SK-N-SH treated with all-trans-retinoic acid at 6 μM for 48 hours (cell line): ENCODE data around the gene ZDHHC19.

ENCODE experiments used
- ISL1 ChIP-seq: fragments of 250-450 bp; sonication (Bioruptor Pico); IDR thresholded peaks from 2 replicates; pipeline ENCODE4 v2.1.2; 2022; ENCODE audit warnings: mild to moderate bottlenecking, moderate library complexity
- TOX ChIP-seq: fragments of 250-450 bp; sonication (Bioruptor Pico); IDR thresholded peaks from 2 replicates; pipeline ENCODE4 v1.8.0; 2021; ENCODE audit warnings: mild to moderate bottlenecking, moderate library complexity, borderline replicate concordance
- ZFP3 ChIP-seq: fragments of 250-450 bp; sonication (Bioruptor Pico); IDR thresholded peaks from 2 replicates; pipeline ENCODE4 v1.5.0; 2020; ENCODE audit warnings: mild to moderate bottlenecking, moderate library complexity
- TF ChIP-seq, protein P1 (sequence below): fragments of 250-450 bp; sonication (Bioruptor Pico); IDR thresholded peaks from 2 replicates; pipeline ENCODE4 v1.5.1; 2020; ENCODE audit warnings: low read depth, mild to moderate bottlenecking, moderate library complexity

DNA sequence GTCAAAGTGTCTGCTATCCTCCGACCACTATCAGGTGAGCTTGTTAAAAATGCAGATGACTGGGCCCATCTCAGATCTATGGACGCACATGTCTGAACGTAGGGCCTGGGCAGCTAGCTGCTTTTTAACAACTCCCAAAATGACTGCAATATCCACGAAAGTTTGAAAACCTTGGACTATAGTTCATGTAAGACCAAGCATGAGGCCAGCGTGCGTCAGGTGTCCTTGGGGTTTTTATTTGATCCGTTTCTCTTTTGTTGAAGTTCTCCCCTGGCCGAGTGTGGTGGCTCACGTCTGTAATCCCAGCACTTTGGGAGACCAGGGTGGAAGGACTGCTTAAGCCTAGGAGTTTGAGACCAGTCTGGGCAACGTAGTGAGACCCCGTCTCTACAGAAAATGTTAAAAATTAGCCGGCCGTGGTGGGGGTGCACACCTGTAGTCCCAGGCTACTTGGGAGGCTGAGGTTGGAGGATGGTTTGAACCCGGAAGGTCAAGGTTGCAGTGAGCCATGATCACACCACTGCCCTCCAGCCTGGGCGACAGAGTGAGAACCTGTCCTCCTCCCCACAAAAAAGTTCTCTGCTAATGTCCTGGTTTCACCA is 14.7 kb upstream of the ZDHHC19 start:
- TF ChIP-seq, protein P1, sequence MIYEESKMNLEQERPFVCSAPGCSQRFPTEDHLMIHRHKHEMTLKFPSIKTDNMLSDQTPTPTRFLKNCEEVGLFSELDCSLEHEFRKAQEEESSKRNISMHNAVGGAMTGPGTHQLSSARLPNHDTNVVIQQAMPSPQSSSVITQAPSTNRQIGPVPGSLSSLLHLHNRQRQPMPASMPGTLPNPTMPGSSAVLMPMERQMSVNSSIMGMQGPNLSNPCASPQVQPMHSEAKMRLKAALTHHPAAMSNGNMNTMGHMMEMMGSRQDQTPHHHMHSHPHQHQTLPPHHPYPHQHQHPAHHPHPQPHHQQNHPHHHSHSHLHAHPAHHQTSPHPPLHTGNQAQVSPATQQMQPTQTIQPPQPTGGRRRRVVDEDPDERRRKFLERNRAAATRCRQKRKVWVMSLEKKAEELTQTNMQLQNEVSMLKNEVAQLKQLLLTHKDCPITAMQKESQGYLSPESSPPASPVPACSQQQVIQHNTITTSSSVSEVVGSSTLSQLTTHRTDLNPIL (CRISPR knock-in tag): no peak
- TF ChIP-seq TOX (CRISPR knock-in tag) (no peak), ZFP3 (CRISPR knock-in tag) (no peak), ISL1 (CRISPR knock-in tag) (no peak)
